Hepatocyte (in vitro differentiated cells): ENCODE results near the gene ZC3H13. TPM values are rescaled to one million over a fixed set of nuclear protein-coding genes. Genes with fewer than 3 reads are reported as not detected.
A peak's percentile ranks its signal among the peaks of the same experiment; 100 is the strongest.

ENCODE experiments used
- DNase-seq: peaks from one replicate; pipeline ENCODE4 v3.0.0-alpha.2; 2016; ENCODE audit warnings: low spot score
- H2AFZ ChIP-seq: fragments of 200-600 bp; sonication (generic); 2 replicates; pipeline ENCODE4 v1.6.0; 2016; ENCODE audit warnings: antibody characterized with exemption, mild to moderate bottlenecking
- H3K27ac ChIP-seq: fragments of 200-600 bp; sonication (generic); 2 replicates; pipeline ENCODE4 v1.5.1; 2016; ENCODE audit warnings: mild to moderate bottlenecking
- H3K27me3 ChIP-seq: fragments of 200-600 bp; sonication (generic); 2 replicates; pipeline ENCODE4 v1.6.1; 2016
- H3K36me3 ChIP-seq: fragments of 200-600 bp; sonication (generic); replicated peaks from 2 replicates; pipeline ENCODE4 v1.5.1; 2016; ENCODE audit warnings: low read depth; ENCODE audit not compliant: insufficient read depth
- H3K4me1 ChIP-seq: fragments of 200-600 bp; sonication (generic); 2 replicates; pipeline ENCODE4 v1.5.1; 2016; ENCODE audit warnings: mild to moderate bottlenecking, moderate library complexity; ENCODE audit not compliant: insufficient read depth
- H3K4me2 ChIP-seq: fragments of 200-600 bp; sonication (generic); 2 replicates; pipeline ENCODE4 v1.6.0; 2016
- H3K4me3 ChIP-seq: fragments of 200-600 bp; sonication (generic); 2 replicates; pipeline ENCODE4 v1.5.1; 2016; ENCODE audit warnings: mild to moderate bottlenecking
- H3K79me2 ChIP-seq: fragments of 200-600 bp; sonication (generic); 2 replicates; pipeline ENCODE4 v1.6.0; 2017; ENCODE audit warnings: mild to moderate bottlenecking
- H3K9me2 ChIP-seq: fragments of 200-600 bp; sonication (generic); replicated peaks from 2 replicates; pipeline ENCODE4 v1.6.0; 2017; ENCODE audit warnings: mild to moderate bottlenecking; ENCODE audit not compliant: insufficient read depth
- H3K9me3 ChIP-seq: fragments of 200-600 bp; sonication (generic); 2 replicates; pipeline ENCODE4 v1.5.1; 2016; ENCODE audit warnings: low read depth, mild to moderate bottlenecking
- H4K20me1 ChIP-seq: fragments of 200-600 bp; sonication (generic); 2 replicates; pipeline ENCODE4 v1.6.0; 2016; ENCODE audit warnings: mild to moderate bottlenecking; ENCODE audit not compliant: insufficient read depth, poor library complexity, severe bottlenecking
- EZH2 ChIP-seq: fragments of 200-600 bp; sonication (generic); IDR thresholded peaks from 2 replicates; pipeline ENCODE4 v1.6.1; 2016; ENCODE audit warnings: antibody characterized with exemption, mild to moderate bottlenecking, borderline replicate concordance
- EZH2phosphoT487 ChIP-seq: fragments of 200-600 bp; sonication (generic); IDR thresholded peaks from one replicate; pipeline ENCODE4 v1.6.1; 2018; ENCODE audit warnings: antibody characterized with exemption, mild to moderate bottlenecking, low read depth, moderate library complexity; ENCODE audit not compliant: unreplicated experiment, severe bottlenecking
- WGBS: methylation state at CpG from one replicate; pipeline ENCODE4 v1.1.6; 2016; ENCODE audit warnings: low lambda C conversion rate; ENCODE audit errors: missing lambda C conversion rate; 5-methylcytosine and 5-hydroxymethylcytosine counted together
- polyA plus RNA-seq: library from polyadenylated mRNA; unstranded; fragments of >200 nt; fragmentation: Nextera tagmentation; extraction: Ambion mirVana; gene quantifications from 2 replicates; pipeline ENCODE4 v1.2.1, GENCODE V29; 2016
- total RNA-seq: library from RNA; depleted of rRNA; stranded (reverse); fragments of >200 nt; gene quantifications from 2 replicates; pipeline ENCODE4 v1.2.3, GENCODE V29; 2014
- TF ChIP-seq, protein P1 (sequence below): fragments of 200-600 bp; sonication (generic); IDR thresholded peaks from 2 replicates; pipeline ENCODE4 v1.5.1; 2016; ENCODE audit warnings: antibody characterized with exemption, mild to moderate bottlenecking; ENCODE audit not compliant: poor library complexity

Gene ZC3H13
- total and polyA plus RNA-seq, 2 experiments from 2014 or later = 15.2 to 45.2 TPM

DNA sequence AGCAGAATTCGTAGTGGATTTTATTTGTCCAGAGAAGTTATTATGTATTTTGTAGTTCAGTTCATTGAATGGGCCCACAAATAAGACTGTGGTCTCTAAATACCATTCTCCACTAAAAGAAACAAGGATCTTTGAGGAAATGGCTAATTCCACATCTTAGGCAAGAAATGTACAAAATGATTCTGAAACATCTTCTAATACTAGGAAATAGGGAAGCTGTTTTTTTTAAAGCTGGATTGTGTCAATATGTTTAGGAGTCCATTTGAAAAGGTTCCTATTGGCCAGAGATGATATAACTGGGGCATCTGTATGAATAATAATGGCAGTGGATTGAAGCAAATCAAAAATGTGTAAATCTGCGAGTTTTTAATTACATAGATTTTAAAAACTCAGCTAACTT lies 112.5 kb downstream of the ZC3H13 start:
- WGBS = 87% methylated on average over 2 of the region's 2 CpGs
- H3K79me2 ChIP-seq = no peaks in the 10 kb centered on the region
- no peak overlapping the region for H2AFZ ChIP-seq
- no peaks in the 10 kb centered on the region for H3K9me3 ChIP-seq
- no peak overlapping the region for H3K4me2 ChIP-seq
- TF ChIP-seq EZH2 = no peak
- no peak for TF ChIP-seq EZH2phosphoT487
- TF ChIP-seq, protein P1, sequence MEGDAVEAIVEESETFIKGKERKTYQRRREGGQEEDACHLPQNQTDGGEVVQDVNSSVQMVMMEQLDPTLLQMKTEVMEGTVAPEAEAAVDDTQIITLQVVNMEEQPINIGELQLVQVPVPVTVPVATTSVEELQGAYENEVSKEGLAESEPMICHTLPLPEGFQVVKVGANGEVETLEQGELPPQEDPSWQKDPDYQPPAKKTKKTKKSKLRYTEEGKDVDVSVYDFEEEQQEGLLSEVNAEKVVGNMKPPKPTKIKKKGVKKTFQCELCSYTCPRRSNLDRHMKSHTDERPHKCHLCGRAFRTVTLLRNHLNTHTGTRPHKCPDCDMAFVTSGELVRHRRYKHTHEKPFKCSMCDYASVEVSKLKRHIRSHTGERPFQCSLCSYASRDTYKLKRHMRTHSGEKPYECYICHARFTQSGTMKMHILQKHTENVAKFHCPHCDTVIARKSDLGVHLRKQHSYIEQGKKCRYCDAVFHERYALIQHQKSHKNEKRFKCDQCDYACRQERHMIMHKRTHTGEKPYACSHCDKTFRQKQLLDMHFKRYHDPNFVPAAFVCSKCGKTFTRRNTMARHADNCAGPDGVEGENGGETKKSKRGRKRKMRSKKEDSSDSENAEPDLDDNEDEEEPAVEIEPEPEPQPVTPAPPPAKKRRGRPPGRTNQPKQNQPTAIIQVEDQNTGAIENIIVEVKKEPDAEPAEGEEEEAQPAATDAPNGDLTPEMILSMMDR = no peak
- H3K4me1 ChIP-seq = no peaks in the 10 kb centered on the region
- H4K20me1 ChIP-seq = no peaks in the 10 kb centered on the region
- no peaks in the 10 kb centered on the region for H3K36me3 ChIP-seq
- DNase-seq = no peak
- H3K4me3 ChIP-seq = no peak overlapping the region
- H3K27ac ChIP-seq = no peak overlapping the region
- no peaks in the 10 kb centered on the region for H3K9me2 ChIP-seq
- peaks cover 8% of the 10 kb centered on the region for H3K27me3 ChIP-seq

DNA sequence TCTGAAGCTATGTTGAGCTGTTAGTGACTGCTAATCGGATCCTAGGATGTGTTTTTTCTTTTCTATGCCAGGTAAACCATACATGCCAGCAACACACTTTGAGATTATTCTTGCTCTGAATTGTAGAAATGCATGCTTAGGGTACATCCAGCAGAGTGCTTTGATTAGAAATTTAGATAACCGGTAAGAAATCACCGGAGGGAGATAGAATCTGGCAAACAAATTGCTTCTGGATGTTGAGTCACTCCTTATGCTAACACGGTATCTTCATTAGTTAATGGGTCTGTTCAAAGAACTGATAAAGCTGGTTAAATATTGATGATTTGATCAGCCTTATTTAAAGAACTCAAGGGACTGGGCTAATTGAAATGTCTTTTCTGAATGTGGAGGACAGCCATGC lies 115.9 kb downstream of the ZC3H13 start:
- TF ChIP-seq, protein P1 = no peak
- TF ChIP-seq EZH2phosphoT487 = no peak
- TF ChIP-seq EZH2 = no peak
- 23% methylated on average over 4 of the region's 4 CpGs for WGBS
- Histone ChIP-seq H3K36me3 (no peaks in the 10 kb centered on the region), H3K9me2 (no peaks in the 10 kb centered on the region), H3K27me3 (peaks cover 39% of the 10 kb centered on the region), H3K4me3 (no peak overlapping the region), H3K27ac (no peak overlapping the region), H4K20me1 (no peaks in the 10 kb centered on the region), H3K4me1 (no peaks in the 10 kb centered on the region), H3K4me2 (peak overlapping the region; percentile 6), H2AFZ (no peak overlapping the region), H3K9me3 (no peaks in the 10 kb centered on the region), H3K79me2 (no peaks in the 10 kb centered on the region)
- no peak for DNase-seq

DNA sequence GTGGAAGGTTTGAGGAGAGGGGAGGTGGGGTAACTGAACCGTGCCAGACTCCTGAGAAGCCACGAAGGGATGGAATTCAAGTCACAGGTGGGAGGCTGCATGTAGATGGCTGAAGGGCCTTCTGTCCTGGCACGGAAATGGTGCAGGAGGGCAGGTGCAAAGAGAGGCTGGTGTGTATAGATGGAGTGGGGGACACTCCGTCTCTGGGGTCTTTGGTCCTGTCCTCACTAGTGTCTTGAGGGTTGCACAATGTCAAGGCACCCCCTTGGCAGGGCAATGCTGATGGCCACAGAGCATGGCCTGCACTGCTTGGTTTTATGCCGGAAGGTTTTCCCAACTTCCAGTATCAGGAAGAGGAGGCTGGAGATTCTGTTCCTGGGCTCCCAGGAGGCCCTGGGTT lies 118.3 kb downstream of the ZC3H13 start:
- 91% methylated on average over 5 of the region's 5 CpGs for WGBS
- Histone ChIP-seq H3K79me2 (no peaks in the 10 kb centered on the region), H3K9me2 (no peaks in the 10 kb centered on the region), H3K36me3 (no peaks in the 10 kb centered on the region), H3K27ac (no peak overlapping the region), H3K4me3 (no peak overlapping the region), H3K27me3 (peaks cover 43% of the 10 kb centered on the region), H3K9me3 (no peaks in the 10 kb centered on the region), H3K4me2 (no peak overlapping the region), H2AFZ (no peak overlapping the region), H4K20me1 (no peaks in the 10 kb centered on the region), H3K4me1 (no peaks in the 10 kb centered on the region)
- TF ChIP-seq EZH2 (no peak), EZH2phosphoT487 (no peak)
- TF ChIP-seq, protein P1 = no peak
- DNase-seq = no peak
